ENCODE data around the gene EXOSC7.

- TF ChIP-seq CTCF (IDR thresholded peaks at IDR 0.05): no peak
- no peak for TF ChIP-seq POLR2A (IDR thresholded peaks at IDR 0.05)
Observed at GRCh38 chr3:45000823-45001222, 24.8 kb downstream of the EXOSC7 start.

Data from thyroid gland (tissue), 4 donors.